M059J (cell line): ENCODE results near the gene MACROD2. TPM values are rescaled to one million over a fixed set of nuclear protein-coding genes. Genes with fewer than 3 reads are reported as not detected.

Experiments
- DNase-seq: peaks from one replicate; pipeline ENCODE4 v3.0.0-alpha.2; 2012; ENCODE audit warnings: low read depth
- total RNA-seq: library from RNA; depleted of rRNA; stranded (reverse); fragments of >200 nt; shearing (Covaris generic); gene quantifications from 2 replicates; pipeline ENCODE4 v1.2.3, GENCODE V29; 2014

The MACROD2 gene
- total RNA-seq, 1 experiment from 2014 or later: 1.8 TPM

- no peak for DNase-seq
Observed at GRCh38 chr20:14801591-14802325, 806.4 kb downstream of the MACROD2 start.

- DNase-seq: no peak
Observed at GRCh38 chr20:14807224-14807623, 811.9 kb downstream of the MACROD2 start.

- DNase-seq: no peak
Observed at GRCh38 chr20:14815340-14815739, 820.0 kb downstream of the MACROD2 start.

GRCh38 chr20:14816471-14816870 is 821.2 kb downstream of the MACROD2 start:
- no peak for DNase-seq

GRCh38 chr20:14817101-14817500 is 821.8 kb downstream of the MACROD2 start:
- no peak for DNase-seq

GRCh38 chr20:14820771-14821170 is 825.5 kb downstream of the MACROD2 start:
- DNase-seq: no peak

- DNase-seq: no peak
Observed at GRCh38 chr20:14821251-14821650, 825.9 kb downstream of the MACROD2 start.

- DNase-seq: no peak
Observed at GRCh38 chr20:14824996-14825395, 829.7 kb downstream of the MACROD2 start.

- no peak for DNase-seq
Observed at GRCh38 chr20:14826543-14827313, 831.4 kb downstream of the MACROD2 start.

GRCh38 chr20:14828459-14828858 is 833.1 kb downstream of the MACROD2 start:
- no peak for DNase-seq

GRCh38 chr20:14829906-14830305 is 834.6 kb downstream of the MACROD2 start:
- DNase-seq: no peak

- DNase-seq: no peak
Observed at GRCh38 chr20:14830466-14830865, 835.1 kb downstream of the MACROD2 start.

GRCh38 chr20:14830899-14831298 is 835.6 kb downstream of the MACROD2 start:
- no peak for DNase-seq

GRCh38 chr20:14832630-14833029 is 837.3 kb downstream of the MACROD2 start:
- DNase-seq: no peak

- no peak for DNase-seq
Observed at GRCh38 chr20:14838663-14839628, 843.6 kb downstream of the MACROD2 start.

GRCh38 chr20:14845199-14846160 is 850.2 kb downstream of the MACROD2 start:
- DNase-seq: peak; percentile 9

- no peak for DNase-seq
Observed at GRCh38 chr20:14848806-14849205, 853.5 kb downstream of the MACROD2 start.

GRCh38 chr20:14853079-14853478 is 857.8 kb downstream of the MACROD2 start:
- no peak for DNase-seq

- DNase-seq: no peak
Observed at GRCh38 chr20:14855171-14855570, 859.9 kb downstream of the MACROD2 start.

GRCh38 chr20:14859627-14860026 is 864.3 kb downstream of the MACROD2 start:
- no peak for DNase-seq

GRCh38 chr20:14860410-14860814 is 865.1 kb downstream of the MACROD2 start:
- DNase-seq: no peak
